Osteocyte (in vitro differentiated cells): Measurements from ENCODE around the gene NUAK1. TPM values are rescaled to one million over a fixed set of nuclear protein-coding genes. Genes with fewer than 3 reads are reported as not detected.
"Not testable (repeated sequence)": the region's sequence is repeated elsewhere in the genome, so short reads cannot be mapped to it uniquely, and the experiment has no call there.

Source experiments
- DNase-seq: peaks from one replicate; pipeline ENCODE4 v3.0.0; 2021; ENCODE audit warnings: mixed read lengths; ENCODE audit not compliant: unreplicated experiment; ENCODE audit errors: extremely low spot score
- H3K27ac Mint-ChIP-seq: one replicate; pipeline ENCODE4 v1.8.0; 2021; ENCODE audit warnings: mild to moderate bottlenecking, mixed read lengths; ENCODE audit not compliant: unreplicated experiment
- H3K27me3 Mint-ChIP-seq: one replicate; pipeline ENCODE4 v1.8.0; 2021; ENCODE audit warnings: mixed read lengths; ENCODE audit not compliant: unreplicated experiment
- H3K36me3 Mint-ChIP-seq: one replicate; pipeline ENCODE4 v1.8.0; 2021; ENCODE audit warnings: mixed read lengths; ENCODE audit not compliant: unreplicated experiment
- H3K4me1 Mint-ChIP-seq: one replicate; pipeline ENCODE4 v1.8.0; 2021; ENCODE audit warnings: mixed read lengths; ENCODE audit not compliant: unreplicated experiment
- H3K4me3 Mint-ChIP-seq: one replicate; pipeline ENCODE4 v1.8.0; 2021; ENCODE audit warnings: mild to moderate bottlenecking, moderate library complexity, mixed read lengths; ENCODE audit not compliant: unreplicated experiment
- H3K9me3 Mint-ChIP-seq: one replicate; pipeline ENCODE4 v1.8.0; 2021; ENCODE audit warnings: mixed read lengths; ENCODE audit not compliant: unreplicated experiment
- CTCF ChIP-seq: fragments of 200-600 bp; sonication (generic); IDR thresholded peaks from 2 replicates; pipeline ENCODE4 v1.5.0; 2021; ENCODE audit warnings: antibody characterized with exemption, mild to moderate bottlenecking, moderate library complexity
- total RNA-seq: library from RNA; stranded (reverse); gene quantifications from 2 replicates; pipeline ENCODE4 v1.2.1, GENCODE V29; 2021

The NUAK1 gene
- total RNA-seq, 1 donor from 2014 or later, result 21.1 TPM

GRCh38 chr12:106022568-106023012 is 116.2 kb downstream of the NUAK1 start:
- TF ChIP-seq CTCF, result no peak
- H3K27me3 Mint-ChIP-seq, result no peaks in the 10 kb centered on the region
- H3K4me3 Mint-ChIP-seq, result no peak overlapping the region
- peaks cover 11% of the 10 kb centered on the region for H3K9me3 Mint-ChIP-seq
- H3K36me3 Mint-ChIP-seq, result no peaks in the 10 kb centered on the region
- H3K27ac Mint-ChIP-seq, result no peak overlapping the region
- no peak for DNase-seq
- H3K4me1 Mint-ChIP-seq, result peaks cover 3% of the 10 kb centered on the region

- Mint-ChIP-seq H3K4me1 (peaks cover 3% of the 10 kb centered on the region), H3K27me3 (no peaks in the 10 kb centered on the region), H3K4me3 (no peak overlapping the region), H3K36me3 (no peaks in the 10 kb centered on the region), H3K9me3 (peaks cover 12% of the 10 kb centered on the region), H3K27ac (no peak overlapping the region)
- DNase-seq, result no peak
- TF ChIP-seq CTCF, result no peak
Observed at GRCh38 chr12:106021516-106021915, 117.2 kb downstream of the NUAK1 start.

- no peaks in the 10 kb centered on the region for H3K36me3 Mint-ChIP-seq
- H3K27ac Mint-ChIP-seq, result no peak overlapping the region
- DNase-seq, result no peak
- H3K4me1 Mint-ChIP-seq, result peaks cover 3% of the 10 kb centered on the region
- H3K9me3 Mint-ChIP-seq, result peaks cover 12% of the 10 kb centered on the region
- no peak overlapping the region for H3K4me3 Mint-ChIP-seq
- no peaks in the 10 kb centered on the region for H3K27me3 Mint-ChIP-seq
- no peak for TF ChIP-seq CTCF
Observed at GRCh38 chr12:106020736-106021135, 118.0 kb downstream of the NUAK1 start.

- H3K27ac Mint-ChIP-seq, result no peak overlapping the region
- DNase-seq, result no peak
- peaks cover 12% of the 10 kb centered on the region for H3K9me3 Mint-ChIP-seq
- no peaks in the 10 kb centered on the region for H3K27me3 Mint-ChIP-seq
- H3K36me3 Mint-ChIP-seq, result no peaks in the 10 kb centered on the region
- TF ChIP-seq CTCF, result no peak
- H3K4me1 Mint-ChIP-seq, result peaks cover 3% of the 10 kb centered on the region
- no peak overlapping the region for H3K4me3 Mint-ChIP-seq
Observed at GRCh38 chr12:106019144-106019543, 119.6 kb downstream of the NUAK1 start.

GRCh38 chr12:106018286-106018685 is 120.5 kb downstream of the NUAK1 start:
- H3K36me3 Mint-ChIP-seq, result no peaks in the 10 kb centered on the region
- TF ChIP-seq CTCF, result no peak
- peaks cover 3% of the 10 kb centered on the region for H3K4me1 Mint-ChIP-seq
- no peak overlapping the region for H3K4me3 Mint-ChIP-seq
- H3K27ac Mint-ChIP-seq, result no peak overlapping the region
- peaks cover 12% of the 10 kb centered on the region for H3K9me3 Mint-ChIP-seq
- no peaks in the 10 kb centered on the region for H3K27me3 Mint-ChIP-seq
- DNase-seq, result no peak

GRCh38 chr12:106016601-106017278 is 122.0 kb downstream of the NUAK1 start:
- not testable (repeated sequence) for H3K4me3 Mint-ChIP-seq, H3K27me3 Mint-ChIP-seq, H3K36me3 Mint-ChIP-seq, H3K4me1 Mint-ChIP-seq, H3K27ac Mint-ChIP-seq, DNase-seq
- H3K9me3 Mint-ChIP-seq, result peaks cover 12% of the 10 kb centered on the region
